ENCODE data around the gene L2HGDH.

L2HGDH gene

GRCh38 chr14:50233166-50233950 is 78.7 kb downstream of the L2HGDH start:
- TF ChIP-seq TAF1 (IDR thresholded peaks at IDR 0.05; ENCODE audit: borderline replicate concordance, insufficient read depth, low read length) (no peak), SIN3A (IDR thresholded peaks at IDR 0.05; ENCODE audit: borderline replicate concordance, insufficient read depth, low read length) (no peak), FOXP2 (optimal IDR thresholded peaks at IDR 0.05; ENCODE audit: borderline replicate concordance, extremely low read depth, extremely low read length, insufficient read depth) (no peak), REST (IDR thresholded peaks at IDR 0.05; ENCODE audit: insufficient read depth in 1 of 2, low read depth in 2 of 2, low read length in 2 of 2) (no peak), POLR2AphosphoS5 (IDR thresholded peaks at IDR 0.05; ENCODE audit: low read depth, low read length) (no peak)

GRCh38 chr14:50232276-50232642 is 79.8 kb downstream of the L2HGDH start:
- TF ChIP-seq POLR2AphosphoS5 (IDR thresholded peaks at IDR 0.05; ENCODE audit: low read depth, low read length): no peak
- no peak for TF ChIP-seq FOXP2 (optimal IDR thresholded peaks at IDR 0.05; ENCODE audit: borderline replicate concordance, extremely low read depth, extremely low read length, insufficient read depth)
- no peak for TF ChIP-seq REST (IDR thresholded peaks at IDR 0.05; ENCODE audit: insufficient read depth in 1 of 2, low read depth in 2 of 2, low read length in 2 of 2)
- no peak for TF ChIP-seq SIN3A (IDR thresholded peaks at IDR 0.05; ENCODE audit: borderline replicate concordance, insufficient read depth, low read length)
- no peak for TF ChIP-seq TAF1 (IDR thresholded peaks at IDR 0.05; ENCODE audit: borderline replicate concordance, insufficient read depth, low read length)

- TF ChIP-seq FOXP2 (optimal IDR thresholded peaks at IDR 0.05; ENCODE audit: borderline replicate concordance, extremely low read depth, extremely low read length, insufficient read depth) (peak; percentile 51), REST (IDR thresholded peaks at IDR 0.05; ENCODE audit: insufficient read depth in 1 of 2, low read depth in 2 of 2, low read length in 2 of 2) (no peak), POLR2AphosphoS5 (IDR thresholded peaks at IDR 0.05; ENCODE audit: low read depth, low read length) (peak; percentile 61; the same call in 1 of the 2 replicates), TAF1 (IDR thresholded peaks at IDR 0.05; ENCODE audit: borderline replicate concordance, insufficient read depth, low read length) (no peak), SIN3A (IDR thresholded peaks at IDR 0.05; ENCODE audit: borderline replicate concordance, insufficient read depth, low read length) (no peak)
Measured at GRCh38 chr14:50231475-50232275, 80.4 kb downstream of the L2HGDH start, which contains the start of gene SOS2. Gene SOS2, minus strand, starts transcription at chr14:50231578. Its CDS starts 295 bp downstream, at chr14:50231283.

- TF ChIP-seq TAF1 (IDR thresholded peaks at IDR 0.05; ENCODE audit: borderline replicate concordance, insufficient read depth, low read length) (no peak), FOXP2 (optimal IDR thresholded peaks at IDR 0.05; ENCODE audit: borderline replicate concordance, extremely low read depth, extremely low read length, insufficient read depth) (no peak), SIN3A (IDR thresholded peaks at IDR 0.05; ENCODE audit: borderline replicate concordance, insufficient read depth, low read length) (peak; percentile 66; the same call in 1 of the 2 replicates), REST (IDR thresholded peaks at IDR 0.05; ENCODE audit: insufficient read depth in 1 of 2, low read depth in 2 of 2, low read length in 2 of 2) (no peak), POLR2AphosphoS5 (IDR thresholded peaks at IDR 0.05; ENCODE audit: low read depth, low read length) (0 out of 2 replicates have a peak, but pooled peaks have one; percentile 26)
Measured at GRCh38 chr14:50230701-50231474, 81.1 kb downstream of the L2HGDH start.
